ENCODE data around the gene ANKRD60.

The ANKRD60 gene

DNA sequence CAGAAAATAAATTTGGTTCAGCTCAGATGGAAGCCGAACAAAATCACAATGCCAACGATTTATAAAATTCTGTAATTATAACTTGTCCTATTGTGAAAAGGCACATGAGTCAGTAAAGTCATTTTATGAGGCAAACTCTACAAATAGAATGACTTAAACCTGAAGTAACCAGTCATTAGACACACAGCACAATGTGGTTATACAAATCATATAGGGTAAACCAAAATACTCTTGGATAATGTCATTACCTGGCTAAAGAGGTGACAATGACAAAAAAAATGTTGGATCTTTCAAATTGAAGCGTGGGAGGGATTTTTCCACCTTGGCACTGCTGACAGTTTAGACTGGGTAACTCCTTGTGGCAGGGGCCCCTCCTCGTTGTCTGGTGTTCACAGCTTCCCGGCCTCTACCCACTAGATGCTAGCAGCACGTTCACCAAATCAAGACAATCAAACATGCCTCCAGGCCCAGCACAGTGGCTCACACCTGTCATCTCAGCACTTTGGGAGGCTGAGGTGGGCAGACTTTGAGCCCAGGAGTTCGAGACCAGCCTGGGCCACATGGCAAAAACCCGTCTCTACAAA lies 5.0 kb downstream of the ANKRD60 start:
- Histone ChIP-seq H4K20me1 (peaks cover 0 to 4% (median 0%) of the 10 kb centered on the region in 11 experiments; a peak in 2 of 22 replicates), H3K27ac (no peak overlapping the region), H3K36me3 (no peaks in the 10 kb centered on the region), H3K9me3 (replicated peaks in 1 of 11) (peaks cover 0 to 20% (median 14%) of the 10 kb centered on the region in 11 experiments; a peak in 14 of 22 replicates), H3K4me2 (no peak overlapping the region), H3K27me3 (peaks cover 20 to 45% (median 32%) of the 10 kb centered on the region in 11 experiments), H3K9ac (no peak overlapping the region), H3K4me3 (no peak overlapping the region), H3K4me1 (peaks cover 0 to 11% (median 0%) of the 10 kb centered on the region in 10 experiments; a peak in 5 of 20 replicates)
- TF ChIP-seq Cebpa-rat (IDR thresholded peaks at IDR 0.05): no peak

DNA sequence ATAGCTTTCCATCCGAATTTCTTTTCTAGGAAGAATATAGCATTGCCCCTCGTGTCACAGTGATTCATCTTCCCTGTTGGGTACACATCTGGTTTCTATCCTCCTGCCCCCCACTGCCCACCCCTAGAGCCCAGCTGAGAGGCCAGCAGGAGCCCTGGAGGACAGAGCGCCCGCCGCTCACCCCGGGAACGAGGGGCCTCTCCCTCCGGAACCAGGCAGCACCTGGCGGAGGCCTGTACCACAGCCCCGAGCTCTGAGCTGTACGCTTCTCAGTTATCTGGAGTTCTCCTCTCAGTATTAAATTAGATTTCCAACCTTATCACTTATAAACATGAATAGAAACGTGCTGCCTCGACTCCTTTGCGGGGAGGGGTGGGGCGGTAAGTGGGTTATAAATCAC lies 6.0 kb downstream of the ANKRD60 start:
- peaks cover 10 to 35% (median 22%) of the 10 kb centered on the region in 11 experiments for H3K27me3 ChIP-seq

DNA sequence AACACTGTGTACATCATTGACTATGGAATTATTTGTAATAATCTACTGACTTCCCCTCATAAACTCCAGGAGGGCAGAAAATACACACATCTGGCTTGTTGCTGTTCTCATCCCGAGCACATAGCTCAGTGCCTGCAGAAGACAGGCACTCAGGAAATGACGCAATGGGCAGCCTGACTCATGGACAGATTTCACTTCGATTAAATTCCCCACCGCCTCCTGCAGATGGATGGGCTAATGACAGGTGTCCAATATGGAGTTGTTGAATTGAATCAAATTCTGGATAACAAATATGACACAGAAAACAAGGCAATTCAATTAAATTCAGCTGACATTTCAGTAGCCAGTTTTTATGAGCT lies 9.1 kb downstream of the ANKRD60 start:
- Histone ChIP-seq H3K36me3 (no peaks in the 10 kb centered on the region), H3K9ac (no peak overlapping the region), H3K4me2 (no peak overlapping the region), H3K4me1 (peaks cover 0 to 6% (median 0%) of the 10 kb centered on the region in 10 experiments; a peak in 4 of 20 replicates), H4K20me1 (no peaks in the 10 kb centered on the region), H3K27me3 (peaks cover 0 to 4% (median 0%) of the 10 kb centered on the region in 11 experiments; a peak in 2 of 22 replicates), H3K27ac (no peak overlapping the region), H3K9me3 (replicated peaks in 1 of 11) (peaks cover 0 to 19% (median 7%) of the 10 kb centered on the region in 11 experiments; a peak in 14 of 22 replicates), H3K4me3 (no peak overlapping the region)
- TF ChIP-seq Cebpa-rat (IDR thresholded peaks at IDR 0.05): peak in 1 of 11 experiments; percentile 35; a peak in 1 of 22 replicates

More for the DNA sequence above, 6.0 kb downstream of the ANKRD60 start:
- Histone ChIP-seq H3K4me1 (peaks cover 0 to 6% (median 0%) of the 10 kb centered on the region in 10 experiments; a peak in 4 of 20 replicates), H3K4me3 (no peak overlapping the region), H3K4me2 (no peak overlapping the region), H3K36me3 (no peaks in the 10 kb centered on the region), H4K20me1 (no peaks in the 10 kb centered on the region; a peak in 1 of 22 replicates), H3K27ac (no peak overlapping the region), H3K9me3 (replicated peaks in 1 of 11) (peaks cover 0 to 19% (median 8%) of the 10 kb centered on the region in 11 experiments; a peak in 14 of 22 replicates), H3K9ac (no peak overlapping the region)
- TF ChIP-seq Cebpa-rat (IDR thresholded peaks at IDR 0.05): no peak

DNA sequence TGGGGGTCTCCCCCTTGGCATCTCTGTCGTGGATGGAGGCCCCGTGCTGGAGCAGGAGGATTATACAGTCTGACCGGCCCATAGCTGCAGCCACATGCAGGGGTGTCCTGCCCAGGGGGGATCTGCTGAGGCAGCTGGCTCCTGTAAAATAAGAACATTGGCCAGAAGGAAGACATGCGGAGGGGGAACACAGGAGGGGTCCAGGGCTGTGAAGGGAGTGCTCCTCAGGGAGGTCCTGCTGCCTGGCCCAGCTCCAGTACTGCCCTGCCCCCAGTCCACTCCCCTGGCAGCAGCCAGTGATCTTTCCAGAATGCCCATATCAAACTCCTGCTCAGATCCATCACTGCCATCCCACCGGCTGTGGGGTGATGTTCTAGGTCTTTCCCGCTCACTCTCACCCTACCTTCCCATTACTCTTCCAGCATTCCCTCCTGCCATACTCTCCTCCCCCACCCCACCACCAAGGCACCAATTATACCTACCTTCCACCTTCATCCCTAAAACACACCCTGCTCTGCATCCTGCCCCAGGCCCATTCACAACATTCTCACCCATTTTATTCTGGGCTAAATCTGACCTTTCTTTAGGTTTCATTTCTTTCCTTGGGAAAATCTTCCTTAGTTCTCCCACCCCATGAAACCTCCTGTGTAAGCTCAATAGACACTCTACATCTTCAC lies 9.7 kb downstream of the ANKRD60 start:
- peaks cover 0 to 19% (median 7%) of the 10 kb centered on the region in 11 experiments; a peak in 14 of 22 replicates for H3K9me3 ChIP-seq (replicated peaks in 1 of 11)
- no peak overlapping the region for H3K9ac ChIP-seq
- TF ChIP-seq Cebpa-rat (IDR thresholded peaks at IDR 0.05): no peak
- peaks cover 0 to 6% (median 0%) of the 10 kb centered on the region in 10 experiments; a peak in 4 of 20 replicates for H3K4me1 ChIP-seq
- H4K20me1 ChIP-seq: no peaks in the 10 kb centered on the region
- no peak overlapping the region for H3K27ac ChIP-seq
- H3K36me3 ChIP-seq: no peaks in the 10 kb centered on the region
- no peaks in the 10 kb centered on the region for H3K27me3 ChIP-seq
- H3K4me3 ChIP-seq: no peak overlapping the region
- no peak overlapping the region for H3K4me2 ChIP-seq

DNA sequence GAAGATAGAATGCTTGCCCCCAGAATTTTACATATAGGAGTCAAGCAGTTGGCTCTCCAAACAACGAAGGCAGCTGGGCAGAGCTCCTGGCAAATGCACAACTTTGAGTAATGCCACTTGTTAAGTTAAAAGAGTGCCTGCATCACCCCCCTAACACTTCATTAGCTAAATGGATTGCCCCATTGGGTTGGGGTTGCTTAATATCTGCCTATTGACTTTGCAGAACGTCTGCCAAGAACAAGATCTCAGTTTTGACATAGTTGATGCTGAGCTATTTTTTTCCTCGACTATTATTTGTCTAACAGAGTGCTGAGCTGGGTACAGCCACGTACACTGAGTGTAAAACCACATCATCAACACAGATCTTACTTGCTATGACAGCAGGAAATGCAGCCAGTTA lies 12.1 kb downstream of the ANKRD60 start:
- no peak overlapping the region for H3K9ac ChIP-seq
- peaks cover 0 to 19% (median 7%) of the 10 kb centered on the region in 11 experiments; a peak in 14 of 22 replicates for H3K9me3 ChIP-seq (replicated peaks in 1 of 11)
- H4K20me1 ChIP-seq: no peaks in the 10 kb centered on the region
- H3K36me3 ChIP-seq: no peaks in the 10 kb centered on the region
- no peak overlapping the region for H3K4me3 ChIP-seq
- peaks cover 0 to under 1% (median 0%) of the 10 kb centered on the region in 10 experiments; a peak in 2 of 20 replicates for H3K4me1 ChIP-seq
- no peak for TF ChIP-seq Cebpa-rat (IDR thresholded peaks at IDR 0.05)
- H3K4me2 ChIP-seq: no peak overlapping the region
- H3K27me3 ChIP-seq: no peaks in the 10 kb centered on the region
- no peak overlapping the region for H3K27ac ChIP-seq

DNA sequence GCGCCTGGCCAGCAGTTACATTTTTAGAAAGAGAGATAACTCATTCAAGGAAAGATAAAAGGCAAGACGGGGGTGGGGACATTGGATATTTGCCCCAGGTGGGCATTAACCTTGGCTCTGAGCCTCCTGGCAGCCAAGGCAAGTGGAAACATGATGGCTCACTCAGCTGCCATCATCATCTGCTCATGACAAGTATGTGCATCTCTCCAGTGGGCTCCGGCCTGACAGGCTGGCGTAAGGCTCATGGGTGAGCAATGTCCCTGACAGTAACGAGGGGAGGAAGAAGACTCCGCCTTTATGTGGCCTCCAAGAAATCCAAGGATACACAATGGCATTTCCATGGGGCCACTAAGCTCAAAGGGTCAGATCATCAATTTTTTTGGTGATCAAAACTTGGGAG lies 13.3 kb downstream of the ANKRD60 start:
- TF ChIP-seq Cebpa-rat (IDR thresholded peaks at IDR 0.05): no peak
- peaks cover 0 to 3% (median 0%) of the 10 kb centered on the region in 10 experiments; a peak in 1 of 20 replicates for H3K4me1 ChIP-seq
- H3K27me3 ChIP-seq: no peaks in the 10 kb centered on the region
- no peak overlapping the region for H3K9ac ChIP-seq
- peaks cover 0 to 19% (median 7%) of the 10 kb centered on the region in 11 experiments; a peak in 14 of 22 replicates for H3K9me3 ChIP-seq (replicated peaks in 1 of 11)
- H4K20me1 ChIP-seq: no peaks in the 10 kb centered on the region; a peak in 1 of 22 replicates
- no peak overlapping the region for H3K4me2 ChIP-seq
- no peak overlapping the region for H3K27ac ChIP-seq
- no peak overlapping the region for H3K4me3 ChIP-seq
- H3K36me3 ChIP-seq: no peaks in the 10 kb centered on the region

DNA sequence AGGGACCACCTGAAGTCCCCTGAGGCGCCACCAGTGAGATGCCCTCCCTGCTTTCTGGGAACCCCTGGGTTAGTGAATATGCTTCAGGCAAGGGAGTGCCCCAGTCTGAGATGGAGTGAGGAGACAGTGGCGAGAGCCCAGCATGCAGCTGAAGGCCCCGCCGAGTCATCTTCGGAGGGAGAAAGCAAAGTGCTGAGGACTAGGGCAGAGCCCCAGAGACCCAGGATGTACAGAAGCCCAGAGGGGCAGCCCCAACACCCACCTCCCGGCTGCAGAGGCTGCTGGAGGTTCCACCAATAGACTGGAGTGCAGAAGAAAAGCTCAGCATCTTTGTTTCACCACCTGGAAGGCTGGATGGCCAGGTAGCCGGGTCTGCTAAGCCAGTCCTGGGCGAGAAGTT lies 14.1 kb downstream of the ANKRD60 start:
- no peak for TF ChIP-seq Cebpa-rat (IDR thresholded peaks at IDR 0.05)
- Histone ChIP-seq H3K9ac (no peak overlapping the region), H3K4me1 (peaks cover 0 to 6% (median 0%) of the 10 kb centered on the region in 10 experiments; a peak in 1 of 20 replicates), H3K4me2 (no peak overlapping the region), H3K27ac (no peak overlapping the region), H3K4me3 (no peak overlapping the region), H3K27me3 (no peaks in the 10 kb centered on the region), H4K20me1 (no peaks in the 10 kb centered on the region; a peak in 1 of 22 replicates), H3K9me3 (replicated peaks in 1 of 11) (peaks cover 0 to 11% (median 7%) of the 10 kb centered on the region in 11 experiments; a peak in 14 of 22 replicates), H3K36me3 (no peaks in the 10 kb centered on the region)

DNA sequence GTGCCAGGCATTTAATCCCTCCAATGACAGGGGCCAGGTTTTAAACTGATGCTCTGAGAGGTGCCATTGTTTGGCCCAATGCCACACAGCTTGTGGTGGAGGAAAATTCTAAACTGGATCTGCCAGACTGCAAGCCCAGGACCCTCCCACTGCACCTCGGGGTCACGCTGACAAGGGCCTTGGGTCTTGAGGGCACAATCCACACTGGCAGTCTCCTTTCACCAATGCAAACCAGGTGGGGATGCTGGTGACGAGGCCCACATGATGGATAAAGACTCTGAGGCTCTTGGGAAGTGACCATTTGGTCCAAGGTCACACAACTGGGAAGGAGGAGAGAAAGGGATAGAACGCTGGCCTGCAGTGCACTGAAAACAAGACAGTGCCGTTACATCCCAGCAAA lies 14.7 kb downstream of the ANKRD60 start:
- Histone ChIP-seq H3K4me2 (no peak overlapping the region), H3K27me3 (no peaks in the 10 kb centered on the region), H3K4me3 (no peak overlapping the region)

DNA sequence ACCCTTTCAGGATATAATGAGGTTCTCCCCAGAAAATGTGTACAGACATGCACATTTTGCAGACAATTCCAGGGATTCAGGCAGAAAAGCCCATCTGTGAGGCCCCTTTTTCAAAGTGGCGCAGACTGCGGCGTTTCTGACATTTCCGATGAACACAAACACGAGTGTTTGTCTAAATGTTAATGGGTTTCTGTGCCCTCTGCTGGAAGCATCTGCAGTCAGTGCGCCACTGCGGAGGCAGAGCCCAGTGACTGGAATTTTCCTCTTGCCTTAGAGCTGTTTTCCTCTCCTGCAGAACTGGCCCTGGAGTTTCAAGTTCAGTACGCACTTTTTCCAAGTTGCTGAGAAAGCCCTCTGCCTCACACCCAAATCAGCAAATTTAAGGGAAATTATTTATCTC lies 15.3 kb downstream of the ANKRD60 start:
- no peak overlapping the region for H3K9ac ChIP-seq
- no peak overlapping the region for H3K4me2 ChIP-seq
- H3K27me3 ChIP-seq: no peaks in the 10 kb centered on the region
- H3K4me1 ChIP-seq: peaks cover 0 to 6% (median 0%) of the 10 kb centered on the region in 10 experiments; a peak in 1 of 20 replicates
- H3K9me3 ChIP-seq (replicated peaks in 1 of 11): no peaks in the 10 kb centered on the region; a peak in 1 of 22 replicates
- H3K27ac ChIP-seq: no peak overlapping the region
- H3K4me3 ChIP-seq: no peak overlapping the region
- TF ChIP-seq Cebpa-rat (IDR thresholded peaks at IDR 0.05): no peak
- H4K20me1 ChIP-seq: no peaks in the 10 kb centered on the region; a peak in 3 of 22 replicates
- H3K36me3 ChIP-seq: no peaks in the 10 kb centered on the region

More for the DNA sequence above, 14.7 kb downstream of the ANKRD60 start:
- TF ChIP-seq Cebpa-rat (IDR thresholded peaks at IDR 0.05): no peak
- Histone ChIP-seq H4K20me1 (no peaks in the 10 kb centered on the region; a peak in 3 of 22 replicates), H3K27ac (no peak overlapping the region), H3K36me3 (no peaks in the 10 kb centered on the region), H3K9me3 (replicated peaks in 1 of 11) (peaks cover 0 to 5% (median 3%) of the 10 kb centered on the region in 11 experiments; a peak in 12 of 22 replicates), H3K4me1 (peaks cover 0 to 6% (median 0%) of the 10 kb centered on the region in 10 experiments; a peak in 1 of 20 replicates), H3K9ac (no peak overlapping the region)

Data from BLaER1 treated with 17β-estradiol and CSF1 and Interleukin-3, amounts not matched to agents 10 nM and 100 nM (cell line).